ENCODE data around the gene ORC5.
A peak's percentile ranks its signal among the peaks of the same experiment; 100 is the strongest.
"Not testable (repeated sequence)": the region's sequence is repeated elsewhere in the genome, so short reads cannot be mapped to it uniquely, and the experiment has no call there.

The ORC5 gene

GRCh38 chr7:104196161-104196560 is 11.7 kb downstream of the ORC5 start:
- no peaks in the 10 kb centered on the region for H3K4me1 ChIP-seq (ENCODE audit: control insufficient read depth, insufficient read depth, low read length)
- peaks cover 31% of the 10 kb centered on the region for H3K36me3 ChIP-seq (ENCODE audit: control insufficient read depth, insufficient read depth, low read length)
- WGBS, 2 experiments = 94 to 100% methylated on average over 1 to 2 of the region's 2 CpGs
- H3K9me3 ChIP-seq (ENCODE audit: control insufficient read depth, low read length) = no peaks in the 10 kb centered on the region
- H3K4me3 ChIP-seq (ENCODE audit: insufficient read depth, low read depth, low read length) = no peak overlapping the region
- no peaks in the 10 kb centered on the region for H3K27me3 ChIP-seq (ENCODE audit: control insufficient read depth, insufficient read depth, low read length, poor library complexity, severe bottlenecking)
- H3K27ac ChIP-seq (ENCODE audit: insufficient read depth, low read depth, low read length, poor library complexity, severe bottlenecking) = no peak overlapping the region

GRCh38 chr7:104192434-104192833 is 15.4 kb downstream of the ORC5 start:
- WGBS, 2 experiments = 100% methylated on average over 1 of the region's 1 CpG

GRCh38 chr7:104185346-104185745 is 22.5 kb downstream of the ORC5 start:
- Histone ChIP-seq H3K27ac (ENCODE audit: insufficient read depth, low read depth, low read length, poor library complexity, severe bottlenecking) (no peak overlapping the region), H3K9me3 (ENCODE audit: control insufficient read depth, low read length) (no peaks in the 10 kb centered on the region), H3K4me3 (ENCODE audit: insufficient read depth, low read depth, low read length) (no peak overlapping the region), H3K36me3 (ENCODE audit: control insufficient read depth, insufficient read depth, low read length) (peaks cover 44% of the 10 kb centered on the region), H3K27me3 (ENCODE audit: control insufficient read depth, insufficient read depth, low read length, poor library complexity, severe bottlenecking) (no peaks in the 10 kb centered on the region), H3K4me1 (ENCODE audit: control insufficient read depth, insufficient read depth, low read length) (no peaks in the 10 kb centered on the region)
- 63 to 67% methylated on average over 2 to 3 of the region's 3 CpGs for WGBS, 2 experiments

More at GRCh38 chr7:104192434-104192833, 15.4 kb downstream of the ORC5 start:
- H3K36me3 ChIP-seq (ENCODE audit: control insufficient read depth, insufficient read depth, low read length) = peaks cover 6% of the 10 kb centered on the region
- H3K4me1 ChIP-seq (ENCODE audit: control insufficient read depth, insufficient read depth, low read length) = no peaks in the 10 kb centered on the region
- no peak overlapping the region for H3K4me3 ChIP-seq (ENCODE audit: insufficient read depth, low read depth, low read length)
- no peaks in the 10 kb centered on the region for H3K9me3 ChIP-seq (ENCODE audit: control insufficient read depth, low read length)
- no peak overlapping the region for H3K27ac ChIP-seq (ENCODE audit: insufficient read depth, low read depth, low read length, poor library complexity, severe bottlenecking)
- H3K27me3 ChIP-seq (ENCODE audit: control insufficient read depth, insufficient read depth, low read length, poor library complexity, severe bottlenecking) = no peaks in the 10 kb centered on the region

- Histone ChIP-seq H3K4me3 (ENCODE audit: insufficient read depth, low read depth, low read length) (no peak overlapping the region), H3K27ac (ENCODE audit: insufficient read depth, low read depth, low read length, poor library complexity, severe bottlenecking) (no peak overlapping the region), H3K9me3 (ENCODE audit: control insufficient read depth, low read length) (no peaks in the 10 kb centered on the region), H3K4me1 (ENCODE audit: control insufficient read depth, insufficient read depth, low read length) (peaks cover 7% of the 10 kb centered on the region), H3K27me3 (ENCODE audit: control insufficient read depth, insufficient read depth, low read length, poor library complexity, severe bottlenecking) (no peaks in the 10 kb centered on the region), H3K36me3 (ENCODE audit: control insufficient read depth, insufficient read depth, low read length) (peaks cover 26% of the 10 kb centered on the region)
- 86% methylated on average over 1 of the region's 2 CpGs; no CpG with 5 or more reads in 1 of the 2 experiments for WGBS, 2 experiments
These were observed 28.6 kb downstream of the ORC5 start for GRCh38 chr7:104179178-104179577.

- not testable (repeated sequence) for H3K4me1 ChIP-seq (ENCODE audit: control insufficient read depth, insufficient read depth, low read length); H3K27ac ChIP-seq (ENCODE audit: insufficient read depth, low read depth, low read length, poor library complexity, severe bottlenecking); H3K4me3 ChIP-seq (ENCODE audit: insufficient read depth, low read depth, low read length); H3K9me3 ChIP-seq (ENCODE audit: control insufficient read depth, low read length); H3K27me3 ChIP-seq (ENCODE audit: control insufficient read depth, insufficient read depth, low read length, poor library complexity, severe bottlenecking)
- H3K36me3 ChIP-seq (ENCODE audit: control insufficient read depth, insufficient read depth, low read length) = peaks cover 15% of the 10 kb centered on the region
- WGBS, 2 experiments = 92 to 93% methylated on average over 6 of the region's 6 CpGs
These were observed 30.2 kb downstream of the ORC5 start for GRCh38 chr7:104177565-104178083.

GRCh38 chr7:104176332-104176731 is 31.5 kb downstream of the ORC5 start:
- Histone ChIP-seq H3K36me3 (ENCODE audit: control insufficient read depth, insufficient read depth, low read length) (peaks cover 3% of the 10 kb centered on the region), H3K27me3 (ENCODE audit: control insufficient read depth, insufficient read depth, low read length, poor library complexity, severe bottlenecking) (no peaks in the 10 kb centered on the region), H3K4me1 (ENCODE audit: control insufficient read depth, insufficient read depth, low read length) (peaks cover 7% of the 10 kb centered on the region), H3K27ac (ENCODE audit: insufficient read depth, low read depth, low read length, poor library complexity, severe bottlenecking) (no peak overlapping the region), H3K9me3 (ENCODE audit: control insufficient read depth, low read length) (no peaks in the 10 kb centered on the region), H3K4me3 (ENCODE audit: insufficient read depth, low read depth, low read length) (no peak overlapping the region)
- WGBS, 2 experiments = 85 to 91% methylated on average over 4 of the region's 4 CpGs

GRCh38 chr7:104175361-104175984 is 32.3 kb downstream of the ORC5 start:
- Histone ChIP-seq H3K9me3 (ENCODE audit: control insufficient read depth, low read length) (no peaks in the 10 kb centered on the region), H3K27ac (ENCODE audit: insufficient read depth, low read depth, low read length, poor library complexity, severe bottlenecking) (peak overlapping the region; percentile 56), H3K27me3 (ENCODE audit: control insufficient read depth, insufficient read depth, low read length, poor library complexity, severe bottlenecking) (no peaks in the 10 kb centered on the region), H3K4me3 (ENCODE audit: insufficient read depth, low read depth, low read length) (no peak overlapping the region), H3K36me3 (ENCODE audit: control insufficient read depth, insufficient read depth, low read length) (no peaks in the 10 kb centered on the region), H3K4me1 (ENCODE audit: control insufficient read depth, insufficient read depth, low read length) (peaks cover 7% of the 10 kb centered on the region)
- WGBS, 2 experiments = 72 to 73% methylated on average over 2 of the region's 2 CpGs

- WGBS, 2 experiments = 72 to 79% methylated on average over 2 of the region's 2 CpGs
- H3K36me3 ChIP-seq (ENCODE audit: control insufficient read depth, insufficient read depth, low read length) = no peaks in the 10 kb centered on the region
- no peaks in the 10 kb centered on the region for H3K27me3 ChIP-seq (ENCODE audit: control insufficient read depth, insufficient read depth, low read length, poor library complexity, severe bottlenecking)
- peaks cover 7% of the 10 kb centered on the region for H3K4me1 ChIP-seq (ENCODE audit: control insufficient read depth, insufficient read depth, low read length)
- H3K27ac ChIP-seq (ENCODE audit: insufficient read depth, low read depth, low read length, poor library complexity, severe bottlenecking) = peak overlapping the region; percentile 56
- H3K9me3 ChIP-seq (ENCODE audit: control insufficient read depth, low read length) = no peaks in the 10 kb centered on the region
- no peak overlapping the region for H3K4me3 ChIP-seq (ENCODE audit: insufficient read depth, low read depth, low read length)
These were observed 33.0 kb downstream of the ORC5 start for GRCh38 chr7:104174798-104175197.

GRCh38 chr7:104162081-104162480 is 45.7 kb downstream of the ORC5 start:
- Histone ChIP-seq H3K27ac (ENCODE audit: insufficient read depth, low read depth, low read length, poor library complexity, severe bottlenecking) (no peak overlapping the region), H3K36me3 (ENCODE audit: control insufficient read depth, insufficient read depth, low read length) (no peaks in the 10 kb centered on the region), H3K9me3 (ENCODE audit: control insufficient read depth, low read length) (no peaks in the 10 kb centered on the region), H3K4me1 (ENCODE audit: control insufficient read depth, insufficient read depth, low read length) (no peaks in the 10 kb centered on the region), H3K4me3 (ENCODE audit: insufficient read depth, low read depth, low read length) (no peak overlapping the region), H3K27me3 (ENCODE audit: control insufficient read depth, insufficient read depth, low read length, poor library complexity, severe bottlenecking) (no peaks in the 10 kb centered on the region)
- whole genome bisulfite sequencing, 2 experiments = 93% methylated on average over 4 to 5 of the region's 6 CpGs

GRCh38 chr7:104161244-104161643 is 46.6 kb downstream of the ORC5 start:
- no peak overlapping the region for H3K4me3 ChIP-seq (ENCODE audit: insufficient read depth, low read depth, low read length)
- no peaks in the 10 kb centered on the region for H3K9me3 ChIP-seq (ENCODE audit: control insufficient read depth, low read length)
- no peaks in the 10 kb centered on the region for H3K36me3 ChIP-seq (ENCODE audit: control insufficient read depth, insufficient read depth, low read length)
- no peak overlapping the region for H3K27ac ChIP-seq (ENCODE audit: insufficient read depth, low read depth, low read length, poor library complexity, severe bottlenecking)
- 96 to 98% methylated on average over 3 of the region's 3 CpGs for WGBS, 2 experiments
- no peaks in the 10 kb centered on the region for H3K27me3 ChIP-seq (ENCODE audit: control insufficient read depth, insufficient read depth, low read length, poor library complexity, severe bottlenecking)
- H3K4me1 ChIP-seq (ENCODE audit: control insufficient read depth, insufficient read depth, low read length) = no peaks in the 10 kb centered on the region

Measured in ectodermal cell (in vitro differentiated cells).